ENCODE results near the gene ADD3. TPM values are rescaled to one million over a fixed set of nuclear protein-coding genes. Genes with fewer than 3 reads are reported as not detected.
"Not testable (repeated sequence)": the region's sequence is repeated elsewhere in the genome, so short reads cannot be mapped to it uniquely, and the experiment has no call there.

The ADD3 gene
- total and polyA plus RNA-seq, 2 donors from 2014 or later: 56.9 to 79.2 TPM

DNA sequence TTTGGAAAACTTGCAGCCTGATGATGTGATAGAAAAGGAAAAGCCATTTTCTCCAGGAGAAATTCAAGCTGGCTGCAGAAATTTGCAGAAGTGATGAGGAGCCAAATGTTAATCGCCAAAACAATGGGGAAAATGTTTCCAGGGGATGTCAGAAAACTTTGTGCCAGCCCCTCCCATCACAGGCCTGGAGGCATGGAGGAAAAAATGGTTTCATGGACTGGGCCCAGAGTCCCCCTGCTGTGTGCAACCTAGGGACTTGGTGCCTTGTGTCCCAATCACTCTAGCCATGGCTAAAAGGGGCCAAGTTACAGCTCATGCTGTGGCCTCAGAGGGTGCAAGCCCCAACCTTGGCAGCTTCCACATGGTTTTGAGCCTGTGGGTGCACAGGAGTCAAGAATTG lies 41.0 kb downstream of the ADD3 start:
- no peak for TF ChIP-seq CTCF (IDR thresholded peaks at IDR 0.05; ENCODE audit: borderline replicate concordance, extremely low read depth, insufficient read depth)
- no peaks in the 10 kb centered on the region for H3K36me3 ChIP-seq (ENCODE audit: control insufficient read depth in 2 of 3, insufficient read depth in 3 of 3, low read length in 3 of 3)
- no peak for FAIRE-seq
- H3K4me1 ChIP-seq (ENCODE audit: control insufficient read depth in 2 of 3, insufficient read depth in 2 of 3, low read depth in 1 of 3, low read length in 3 of 3): peaks cover 0 to 4% (median 2%) of the 10 kb centered on the region in 3 donors
- H3K9me3 ChIP-seq (ENCODE audit: control insufficient read depth in 2 of 3, insufficient read depth in 1 of 3, low read length in 3 of 3): no peaks in the 10 kb centered on the region
- H3K27me3 ChIP-seq (ENCODE audit: control insufficient read depth, insufficient read depth, low read length): no peaks in the 10 kb centered on the region
- H3K4me3 ChIP-seq (ENCODE audit: low read length in 3 of 3): no peak overlapping the region
- no peak overlapping the region for H3K9ac ChIP-seq (ENCODE audit: low read length in 3 of 3)
- H3K27ac ChIP-seq (ENCODE audit: low read depth in 2 of 2, low read length in 2 of 2): no peak overlapping the region
- intact Hi-C loops (cut with DNase I): no loop called here
- DNase-seq: no peak

- DNase-seq; H3K9me3 ChIP-seq (ENCODE audit: control insufficient read depth in 2 of 3, insufficient read depth in 1 of 3, low read length in 3 of 3); H3K27me3 ChIP-seq (ENCODE audit: control insufficient read depth, insufficient read depth, low read length); H3K9ac ChIP-seq (ENCODE audit: low read length in 3 of 3); intact Hi-C loops (cut with DNase I); H3K27ac ChIP-seq (ENCODE audit: low read depth in 2 of 2, low read length in 2 of 2); FAIRE-seq; H3K4me1 ChIP-seq (ENCODE audit: control insufficient read depth in 2 of 3, insufficient read depth in 2 of 3, low read depth in 1 of 3, low read length in 3 of 3); H3K36me3 ChIP-seq (ENCODE audit: control insufficient read depth in 2 of 3, insufficient read depth in 3 of 3, low read length in 3 of 3); H3K4me3 ChIP-seq (ENCODE audit: low read length in 3 of 3): not testable (repeated sequence)
Measured at GRCh38 chr10:110049889-110050591, 42.3 kb downstream of the ADD3 start.

DNA sequence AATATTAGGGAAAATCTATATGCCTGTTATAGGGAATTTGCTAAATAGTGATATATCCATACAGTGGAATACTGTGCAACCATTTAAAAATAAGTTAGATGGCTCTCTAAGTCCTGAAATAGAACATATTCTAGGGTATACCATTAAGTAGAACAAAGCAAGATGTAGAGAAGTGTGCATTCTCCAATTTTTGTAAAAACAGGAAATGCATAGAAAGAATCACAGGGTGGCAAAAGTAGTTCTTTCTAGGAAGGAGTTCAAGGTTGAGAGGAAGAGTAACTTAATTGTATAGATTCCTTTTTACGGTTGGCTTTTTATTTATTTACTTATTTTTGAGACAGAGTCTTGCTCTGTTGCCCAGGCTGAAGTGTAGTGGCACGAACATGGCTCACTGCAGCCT lies 43.7 kb downstream of the ADD3 start:
- FAIRE-seq: no peak
- Histone ChIP-seq H3K27me3 (ENCODE audit: control insufficient read depth, insufficient read depth, low read length) (no peaks in the 10 kb centered on the region), H3K9me3 (ENCODE audit: control insufficient read depth in 2 of 3, insufficient read depth in 1 of 3, low read length in 3 of 3) (no peaks in the 10 kb centered on the region), H3K27ac (ENCODE audit: low read depth in 2 of 2, low read length in 2 of 2) (no peak overlapping the region), H3K9ac (ENCODE audit: low read length in 3 of 3) (no peak overlapping the region), H3K4me1 (ENCODE audit: control insufficient read depth in 2 of 3, insufficient read depth in 2 of 3, low read depth in 1 of 3, low read length in 3 of 3) (peaks cover 0 to 13% (median 0%) of the 10 kb centered on the region in 3 donors), H3K36me3 (ENCODE audit: control insufficient read depth in 2 of 3, insufficient read depth in 3 of 3, low read length in 3 of 3) (no peaks in the 10 kb centered on the region), H3K4me3 (ENCODE audit: low read length in 3 of 3) (no peak overlapping the region)
- intact Hi-C loops (cut with DNase I): no loop called here
- no peak for TF ChIP-seq CTCF (IDR thresholded peaks at IDR 0.05; ENCODE audit: borderline replicate concordance, extremely low read depth, insufficient read depth)
- no peak for DNase-seq

DNA sequence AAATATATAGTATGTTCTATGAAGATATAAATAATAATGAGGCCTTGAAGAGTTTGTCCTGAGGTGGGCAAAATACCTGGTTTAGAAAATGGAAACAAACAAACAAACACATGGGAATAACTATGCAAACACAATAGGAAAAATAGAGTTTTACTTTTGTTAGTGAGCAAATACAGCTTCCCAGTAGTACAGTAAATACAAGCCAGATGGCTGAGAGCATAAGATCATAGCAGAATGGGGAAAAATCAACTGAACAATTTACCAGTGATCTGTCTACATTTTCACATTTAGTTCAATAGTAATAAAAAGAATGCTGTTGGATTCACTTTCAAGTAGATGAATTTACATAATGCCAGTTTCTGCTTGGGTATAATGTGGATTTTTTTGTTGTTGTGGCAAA lies 45.1 kb downstream of the ADD3 start:
- no peaks in the 10 kb centered on the region for H3K36me3 ChIP-seq (ENCODE audit: control insufficient read depth in 2 of 3, insufficient read depth in 3 of 3, low read length in 3 of 3)
- no peaks in the 10 kb centered on the region for H3K9me3 ChIP-seq (ENCODE audit: control insufficient read depth in 2 of 3, insufficient read depth in 1 of 3, low read length in 3 of 3)
- H3K4me3 ChIP-seq (ENCODE audit: low read length in 3 of 3): no peak overlapping the region
- H3K27me3 ChIP-seq (ENCODE audit: control insufficient read depth, insufficient read depth, low read length): no peaks in the 10 kb centered on the region
- no peak overlapping the region for H3K27ac ChIP-seq (ENCODE audit: low read depth in 2 of 2, low read length in 2 of 2)
- no peak overlapping the region for H3K9ac ChIP-seq (ENCODE audit: low read length in 3 of 3)
- intact Hi-C loops (cut with DNase I): no loop called here
- TF ChIP-seq CTCF (IDR thresholded peaks at IDR 0.05; ENCODE audit: borderline replicate concordance, extremely low read depth, insufficient read depth): no peak
- H3K4me1 ChIP-seq (ENCODE audit: control insufficient read depth in 2 of 3, insufficient read depth in 2 of 3, low read depth in 1 of 3, low read length in 3 of 3): peaks cover 0 to 18% (median 0%) of the 10 kb centered on the region in 3 donors
- DNase-seq: no peak
- no peak for FAIRE-seq
